Duodenal mucosa (tissue), 2 donors: ENCODE results near the gene C17orf100.

Experiments used
- H3K27ac ChIP-seq: one replicate; pipeline ENCODE4 v1.7.0; 2013; ENCODE audit warnings: low read depth, low read length
- H3K27me3 ChIP-seq, 2 donors: one replicate each; pipeline ENCODE4 v1.7.0; 2013; ENCODE audit warnings: low read length in 2 of 2, control low read depth in 1 of 2; ENCODE audit not compliant: insufficient read depth in 2 of 2, control insufficient read depth in 1 of 2
- H3K36me3 ChIP-seq, 2 donors: one replicate each; pipeline ENCODE4 v1.7.0; 2013; ENCODE audit warnings: low read length in 2 of 2, control low read depth in 1 of 2; ENCODE audit not compliant: insufficient read depth in 2 of 2, control insufficient read depth in 1 of 2
- H3K4me1 ChIP-seq, 2 donors: one replicate each; pipeline ENCODE4 v1.7.0; 2013; ENCODE audit warnings: low read length in 2 of 2, control low read depth in 1 of 2; ENCODE audit not compliant: insufficient read depth in 2 of 2, control insufficient read depth in 1 of 2
- H3K4me3 ChIP-seq, 2 donors: one replicate each; pipeline ENCODE4 v1.7.0; 2013; ENCODE audit warnings: low read length in 2 of 2, low read depth in 1 of 2
- H3K9ac ChIP-seq, 2 donors: one replicate each; pipeline ENCODE4 v1.7.0; 2013; ENCODE audit warnings: low read length in 2 of 2, low read depth in 1 of 2
- H3K9me3 ChIP-seq, 2 donors: one replicate each; pipeline ENCODE4 v1.7.0; 2013; ENCODE audit warnings: low read length in 2 of 2, control low read depth in 1 of 2; ENCODE audit not compliant: control insufficient read depth in 1 of 2

Gene C17orf100

GRCh38 chr17:6668219-6668618 is 16.7 kb downstream of the C17orf100 start:
- Histone ChIP-seq H3K36me3 (no peaks in the 10 kb centered on the region), H3K9ac (no peak overlapping the region), H3K4me3 (no peak overlapping the region), H3K9me3 (no peaks in the 10 kb centered on the region), H3K4me1 (no peaks in the 10 kb centered on the region), H3K27ac (no peak overlapping the region), H3K27me3 (peaks cover 0 to 5% of the 10 kb centered on the region in 2 donors)

GRCh38 chr17:6668727-6669425 is 17.3 kb downstream of the C17orf100 start:
- no peaks in the 10 kb centered on the region for H3K4me1 ChIP-seq
- peaks cover 0 to 5% of the 10 kb centered on the region in 2 donors for H3K27me3 ChIP-seq
- H3K27ac ChIP-seq, result no peak overlapping the region
- H3K36me3 ChIP-seq, result no peaks in the 10 kb centered on the region
- H3K9ac ChIP-seq, result no peak overlapping the region
- H3K9me3 ChIP-seq, result no peaks in the 10 kb centered on the region
- no peak overlapping the region for H3K4me3 ChIP-seq

GRCh38 chr17:6669479-6670212 is 18.1 kb downstream of the C17orf100 start:
- Histone ChIP-seq H3K9ac (no peak overlapping the region), H3K36me3 (no peaks in the 10 kb centered on the region), H3K27ac (no peak overlapping the region), H3K4me3 (no peak overlapping the region), H3K9me3 (no peaks in the 10 kb centered on the region), H3K4me1 (no peaks in the 10 kb centered on the region), H3K27me3 (peaks cover 0 to 5% of the 10 kb centered on the region in 2 donors)

- Histone ChIP-seq H3K9me3 (no peaks in the 10 kb centered on the region), H3K27ac (no peak overlapping the region)
These were observed 19.0 kb downstream of the C17orf100 start for GRCh38 chr17:6670571-6670970.

GRCh38 chr17:6670999-6671398 is 19.4 kb downstream of the C17orf100 start:
- H3K27me3 ChIP-seq, result peaks cover 0 to 5% of the 10 kb centered on the region in 2 donors
- H3K4me1 ChIP-seq, result no peaks in the 10 kb centered on the region
- no peaks in the 10 kb centered on the region for H3K36me3 ChIP-seq
- no peak overlapping the region for H3K27ac ChIP-seq
- H3K9me3 ChIP-seq, result no peaks in the 10 kb centered on the region
- H3K9ac ChIP-seq, result no peak overlapping the region
- no peak overlapping the region for H3K4me3 ChIP-seq

More at GRCh38 chr17:6670571-6670970, 19.0 kb downstream of the C17orf100 start:
- Histone ChIP-seq H3K27me3 (peaks cover 0 to 5% of the 10 kb centered on the region in 2 donors), H3K36me3 (no peaks in the 10 kb centered on the region), H3K4me3 (no peak overlapping the region), H3K9ac (no peak overlapping the region), H3K4me1 (no peaks in the 10 kb centered on the region)

GRCh38 chr17:6671431-6671830 is 19.9 kb downstream of the C17orf100 start:
- Histone ChIP-seq H3K27me3 (peaks cover 0 to 5% of the 10 kb centered on the region in 2 donors), H3K36me3 (no peaks in the 10 kb centered on the region), H3K4me1 (no peaks in the 10 kb centered on the region), H3K9me3 (no peaks in the 10 kb centered on the region), H3K27ac (no peak overlapping the region), H3K9ac (no peak overlapping the region), H3K4me3 (no peak overlapping the region)

- Histone ChIP-seq H3K36me3 (no peaks in the 10 kb centered on the region), H3K27me3 (peaks cover 2 to 6% of the 10 kb centered on the region in 2 donors), H3K4me3 (no peak overlapping the region), H3K9ac (no peak overlapping the region), H3K9me3 (no peaks in the 10 kb centered on the region), H3K4me1 (no peaks in the 10 kb centered on the region), H3K27ac (no peak overlapping the region)
These were observed 23.0 kb downstream of the C17orf100 start for GRCh38 chr17:6674586-6674985.

- Histone ChIP-seq H3K27me3 (peaks cover 0 to 6% of the 10 kb centered on the region in 2 donors), H3K4me3 (no peak overlapping the region)
These were observed 23.8 kb downstream of the C17orf100 start for GRCh38 chr17:6675201-6675825.

GRCh38 chr17:6676802-6677157 is 25.2 kb downstream of the C17orf100 start:
- Histone ChIP-seq H3K9me3 (no peaks in the 10 kb centered on the region), H3K27me3 (peaks cover 0 to 6% of the 10 kb centered on the region in 2 donors), H3K9ac (no peak overlapping the region), H3K27ac (no peak overlapping the region), H3K4me3 (no peak overlapping the region), H3K36me3 (no peaks in the 10 kb centered on the region), H3K4me1 (no peaks in the 10 kb centered on the region)

More at GRCh38 chr17:6675201-6675825, 23.8 kb downstream of the C17orf100 start:
- Histone ChIP-seq H3K9me3 (no peaks in the 10 kb centered on the region), H3K4me1 (no peaks in the 10 kb centered on the region), H3K36me3 (no peaks in the 10 kb centered on the region), H3K9ac (no peak overlapping the region), H3K27ac (no peak overlapping the region)

GRCh38 chr17:6677158-6677831 is 25.7 kb downstream of the C17orf100 start:
- Histone ChIP-seq H3K27ac (no peak overlapping the region), H3K9me3 (no peaks in the 10 kb centered on the region), H3K4me3 (no peak overlapping the region), H3K4me1 (no peaks in the 10 kb centered on the region), H3K36me3 (no peaks in the 10 kb centered on the region), H3K27me3 (peaks cover 0 to 6% of the 10 kb centered on the region in 2 donors), H3K9ac (no peak overlapping the region)
